GM12878 (cell line): ENCODE data around the gene ANTKMT. TPM values are rescaled to one million over a fixed set of nuclear protein-coding genes. Genes with fewer than 3 reads are reported as not detected.

Experiments
- ATAC-seq: fragments of 200-7000 bp; cut with Tn5 transposase; 3 replicates; pipeline ENCODE4 v1.9.1; 2020; ENCODE audit warnings: mild to moderate bottlenecking, moderate library complexity
- BruUV-seq: library from RNA; stranded (reverse); fragments of 400-500 nt; replicated peaks from 2 replicates; lab custom pipeline; 2021; lab: Mats Ljungman, UMichigan
- CTCF ChIA-PET: fragments of 300-600 bp; sonication (Branson Sonifier 250); formaldehyde crosslinking; extraction: SDS; loops from one replicate; lab custom pipeline; 2021; ENCODE audit warnings: inconsistent platforms; lab: Yijun Ruan, JAX
- POLR2A ChIA-PET: fragments of 350-600 bp; formaldehyde crosslinking; extraction: SDS; loops from one replicate; lab custom pipeline; 2021; ENCODE audit warnings: inconsistent platforms; lab: Charles Lee
- RAD21 ChIA-PET: fragments of 300-600 bp; sonication (Branson Sonifier 250); formaldehyde crosslinking; loops from one replicate; lab custom pipeline; 2023; ENCODE audit warnings: antibody characterized with exemption; ENCODE audit not compliant: unreplicated experiment; lab: Charles Lee
- SMC1A ChIA-PET: fragments of 300-600 bp; sonication (Branson Sonifier 250); formaldehyde crosslinking; loops from one replicate; lab custom pipeline; 2023; ENCODE audit not compliant: unreplicated experiment, uncharacterized antibody; lab: Charles Lee
- DNase-seq: peaks from one replicate; pipeline ENCODE4 v3.0.0-alpha.2; 2011; ENCODE audit warnings: low read depth, low spot score
- FAIRE-seq: peaks from 3 replicates; lab custom pipeline; 2011; peaks lifted over from hg19 to GRCh38; lab: Jason Lieb, UNC
- H2AFZ ChIP-seq: 2 replicates; pipeline ENCODE4 v1.6.0; 2011; ENCODE audit warnings: low read depth, low read length, control low read depth; ENCODE audit not compliant: control insufficient read depth
- H3K27ac ChIP-seq: 2 replicates; pipeline ENCODE4 v1.5.1; 2011; ENCODE audit warnings: control low read depth; ENCODE audit not compliant: control insufficient read depth, insufficient read depth
- H3K27me3 ChIP-seq, 2 experiments: replicated peaks in 1 of 2; 2 replicates each; pipeline versions ENCODE4 v1.6.0 to v1.6.1; 2011; ENCODE audit warnings: low read length in 1 of 2; ENCODE audit not compliant: control insufficient read depth in 2 of 2, insufficient read depth in 2 of 2
- H3K36me3 ChIP-seq, 2 experiments: 2 replicates each; pipeline ENCODE4 v1.5.1; 2011; ENCODE audit warnings: low read length in 1 of 2; ENCODE audit not compliant: control insufficient read depth in 2 of 2, insufficient read depth in 2 of 2
- H3K4me1 ChIP-seq: 2 replicates; pipeline ENCODE4 v1.6.1; 2011; ENCODE audit warnings: mild to moderate bottlenecking, low read length, moderate library complexity, mixed read lengths; ENCODE audit not compliant: control insufficient read depth, insufficient read depth
- H3K4me2 ChIP-seq: 2 replicates; pipeline ENCODE4 v1.6.0; 2011; ENCODE audit warnings: control low read depth; ENCODE audit not compliant: control insufficient read depth, insufficient read depth
- H3K4me3 ChIP-seq: fragments of 200-600 bp; sonication (generic); 2 replicates; pipeline ENCODE4 v1.5.1; 2016
- H3K79me2 ChIP-seq: 2 replicates; pipeline ENCODE4 v1.6.0; 2011; ENCODE audit warnings: low read length; ENCODE audit not compliant: control insufficient read depth, insufficient read depth
- H3K9ac ChIP-seq: 2 replicates; pipeline ENCODE4 v1.8.0; 2011; ENCODE audit warnings: low read length, control low read depth, mixed read lengths; ENCODE audit not compliant: control insufficient read depth, insufficient read depth
- H3K9me3 ChIP-seq: replicated peaks from 3 replicates; pipeline ENCODE4 v1.5.1; 2011; ENCODE audit warnings: mild to moderate bottlenecking, low read length; ENCODE audit not compliant: control insufficient read depth, insufficient read depth
- H4K20me1 ChIP-seq: 2 replicates; pipeline ENCODE4 v1.6.0; 2011; ENCODE audit not compliant: control insufficient read depth, insufficient read depth
- ASH2L ChIP-seq: fragments of 300-600, 200-600 bp; sonication (generic); IDR thresholded peaks from 2 replicates; pipeline ENCODE4 v1.6.1; 2017; ENCODE audit warnings: low read depth, mild to moderate bottlenecking, borderline replicate concordance
- CEBPZ ChIP-seq: fragments of 150-350 bp; IDR thresholded peaks from 2 replicates; pipeline ENCODE4 v1.6.1; 2016; ENCODE audit warnings: low read depth, low read length
- CREB1 ChIP-seq: IDR thresholded peaks from 2 replicates; pipeline ENCODE4 v1.6.1; 2012; ENCODE audit warnings: low read depth, mild to moderate bottlenecking, inconsistent platforms
- E2F4 ChIP-seq: IDR thresholded peaks from 2 replicates; pipeline ENCODE4 v1.6.1; 2012; ENCODE audit warnings: low read depth, low read length, improper control_type of control experiment
- EGR1 ChIP-seq, 2 experiments: IDR thresholded peaks; 1 replicate in 1 of 2; 2 replicates in 1 of 2; pipeline ENCODE4 v1.6.1; 2011 to 2012; ENCODE audit warnings: low read depth in 2 of 2, low read length in 2 of 2, borderline replicate concordance in 1 of 2, mild to moderate bottlenecking in 1 of 2, moderate library complexity in 1 of 2
- HDGF ChIP-seq: fragments of 450-650 bp; IDR thresholded peaks from 2 replicates; pipeline ENCODE4 v1.6.1; 2016; ENCODE audit warnings: antibody characterized with exemption
- IKZF2 ChIP-seq, 2 experiments: fragments of 450-650 bp; IDR thresholded peaks; 2 replicates each; pipeline ENCODE4 v1.6.1; 2017; ENCODE audit warnings: mild to moderate bottlenecking in 2 of 2, moderate library complexity in 2 of 2
- KAT2A ChIP-seq: conservative IDR thresholded peaks from 2 replicates; pipeline ENCODE4 v1.6.1; 2011; ENCODE audit warnings: low read depth, low read length; ENCODE audit not compliant: control insufficient read depth
- NFXL1 ChIP-seq: fragments of 450-650 bp; IDR thresholded peaks from 2 replicates; pipeline ENCODE4 v1.6.1; 2017; ENCODE audit warnings: antibody characterized with exemption, mild to moderate bottlenecking, borderline replicate concordance
- PBX3 ChIP-seq: IDR thresholded peaks from 2 replicates; pipeline ENCODE4 v1.6.1; 2011; ENCODE audit warnings: mild to moderate bottlenecking, low read depth, low read length, moderate library complexity; ENCODE audit not compliant: insufficient replicate concordance
- POLR2A ChIP-seq: IDR thresholded peaks from 2 replicates; pipeline ENCODE4 v1.6.1; 2011; ENCODE audit warnings: low read depth, mild to moderate bottlenecking, low read length
- RB1 ChIP-seq: fragments of 450-650 bp; formaldehyde crosslinking; IDR thresholded peaks from 2 replicates; pipeline ENCODE4 v1.6.1; 2017; ENCODE audit warnings: mild to moderate bottlenecking, borderline replicate concordance
- RELB ChIP-seq: fragments of 450-650 bp; IDR thresholded peaks from 2 replicates; pipeline ENCODE4 v1.6.1; 2017; ENCODE audit warnings: low read depth, mild to moderate bottlenecking, moderate library complexity
- SIX5 ChIP-seq: IDR thresholded peaks from 2 replicates; pipeline ENCODE4 v1.6.1; 2011; ENCODE audit warnings: mild to moderate bottlenecking, low read depth, low read length, moderate library complexity; ENCODE audit not compliant: severe bottlenecking
- SP1 ChIP-seq: IDR thresholded peaks from one replicate; pipeline ENCODE4 v1.6.1; 2011; ENCODE audit warnings: low read depth, low read length
- TCF7 ChIP-seq: IDR thresholded peaks from 2 replicates; pipeline ENCODE4 v1.6.1; 2014; ENCODE audit warnings: antibody characterized with exemption, borderline replicate concordance
- ZBED1 ChIP-seq: IDR thresholded peaks from 2 replicates; pipeline ENCODE4 v1.6.1; 2016; ENCODE audit warnings: borderline replicate concordance
- WGBS: methylation state at CpG from one replicate; pipeline ENCODE4 v1.1.6; 2016; ENCODE audit warnings: low lambda C conversion rate; ENCODE audit not compliant: insufficient replicate concordance, insufficient coverage; ENCODE audit errors: missing lambda C conversion rate; 5-methylcytosine and 5-hydroxymethylcytosine counted together
- in situ Hi-C: fragments of 300-500 bp; cut with MboI; formaldehyde crosslinking; loops from 9 replicates; pipeline ENCODE4 v1.14.3; 2018; ENCODE audit warnings: mixed read lengths
- intact Hi-C: fragments of 100-400 bp; cut with micrococcal nuclease; formaldehyde crosslinking; loops from one replicate; pipeline ENCODE4 v1.14.2; 2022; ENCODE audit not compliant: unreplicated experiment
- polyA plus RNA-seq, 11 experiments: library from polyadenylated mRNA; depleted of rRNA in 4 of 11; unstranded in 6 of 11; stranded (reverse) in 5 of 11; fragments of >200 nt; fragmentation: Nextera tagmentation in 4 of 11; fragmentation: Illumina TruSeq in 1 of 11; extraction: Ambion mirVana in 4 of 11; extraction: Trizol in 1 of 11; gene quantifications; 1 replicate in 1 of 11; 2 replicates in 10 of 11; pipeline versions ENCODE4 v1.2.1 to v1.2.3, GENCODE V29; 2011 to 2016; ENCODE audit warnings: inconsistent platforms in 2 of 11, missing spikeins in 2 of 11, low read depth in 1 of 11
- total RNA-seq, 4 experiments: library from RNA; depleted of rRNA in 3 of 4; stranded (reverse); fragments of >200 nt in 3 of 4; fragmentation: Illumina TruSeq in 1 of 4; extraction: Trizol in 1 of 4; gene quantifications; 2 replicates each; pipeline versions ENCODE4 v1.2.1 to v1.2.3, GENCODE V29; 2013 to 2021

Gene ANTKMT
- total and polyA plus RNA-seq, 10 of the 15 experiments (the other 5 are each of a cell fraction or from before 2014, with no cell fraction given): 0.58 to 60.5 (median 25.8) TPM

DNA sequence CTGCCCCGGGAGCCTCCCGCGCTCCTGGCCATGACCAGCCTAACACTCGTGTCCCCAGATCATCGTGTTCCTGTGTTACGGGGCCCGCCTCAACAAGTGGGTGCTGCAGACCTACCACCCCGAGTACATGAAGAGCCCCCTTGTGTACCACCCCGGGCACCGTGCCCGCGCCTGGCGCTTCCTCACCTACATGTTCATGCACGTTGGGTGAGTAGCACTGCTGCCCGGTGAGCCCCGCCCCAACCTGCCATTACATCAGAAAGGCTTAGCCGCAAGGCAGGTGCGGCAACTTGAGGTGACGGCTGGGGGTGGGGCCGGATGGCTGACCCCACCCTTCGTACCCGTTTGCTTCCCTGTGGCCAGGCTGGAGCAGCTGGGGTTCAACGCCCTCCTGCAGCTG, 44.0 kb upstream of the ANTKMT start:
- POLR2A ChIA-PET: no interaction called here
- peaks cover 7% of the 10 kb centered on the region for H3K4me1 ChIP-seq
- TF ChIP-seq SIX5 (no peak), ASH2L (no peak), CEBPZ (no peak), HDGF (no peak), ZBED1 (no peak), RB1 (no peak), E2F4 (no peak), KAT2A (no peak), TCF7 (no peak), IKZF2 (IDR thresholded peaks at IDR 0.05) (no peak), POLR2A (no peak), EGR1 (IDR thresholded peaks at IDR 0.05; ENCODE audit: borderline replicate concordance in 1 of 2, low read depth in 2 of 2, low read length in 2 of 2) (no peak), PBX3 (no peak), CREB1 (no peak), NFXL1 (no peak), SP1 (no peak), RELB (no peak)

More for the DNA sequence above, 44.0 kb upstream of the ANTKMT start:
- FAIRE-seq: no peak
- CTCF ChIA-PET: no interaction called here
- H3K27me3 ChIP-seq: no peaks in the 10 kb centered on the region
- H3K4me2 ChIP-seq: no peak overlapping the region
- intact Hi-C loops (no loop called here), in situ Hi-C loops (no loop called here)
- peaks cover 14% of the 10 kb centered on the region for H3K79me2 ChIP-seq
- BruUV-seq: no TSS peak
- H4K20me1 ChIP-seq: peaks cover 6% of the 10 kb centered on the region; the same call in 1 of the 2 replicates
- SMC1A ChIA-PET: no interaction called here
- peaks cover 0 to 8% of the 10 kb centered on the region in 2 experiments; a peak in 2 of 4 replicates for H3K36me3 ChIP-seq
- WGBS: 69% methylated on average over 23 of the region's 23 CpGs
- no peak overlapping the region for H2AFZ ChIP-seq
- no peak for ATAC-seq
- no peak overlapping the region for H3K27ac ChIP-seq
- no peaks in the 10 kb centered on the region for H3K9me3 ChIP-seq
- no peak overlapping the region for H3K9ac ChIP-seq
- RAD21 ChIA-PET: no interaction called here
- DNase-seq: no peak
- H3K4me3 ChIP-seq: no peak overlapping the region
